SK-N-SH treated with all-trans-retinoic acid at 6 μM for 48 hours (cell line): Measurements from ENCODE around the gene TEN1.

ENCODE experiments used
- ATAC-seq: fragments of 200-7000 bp; cut with Tn5 transposase; 3 replicates; pipeline ENCODE4 v1.9.1; 2020; ENCODE audit warnings: mild to moderate bottlenecking, moderate library complexity
- ARNTL ChIP-seq: fragments of 450-650 bp; formaldehyde crosslinking; IDR thresholded peaks from 2 replicates; pipeline ENCODE4 v1.5.0; 2020; ENCODE audit warnings: low read depth, mild to moderate bottlenecking, moderate library complexity, borderline replicate concordance
- BACH2 ChIP-seq: fragments of 250-450 bp; sonication (Bioruptor Pico); IDR thresholded peaks from 2 replicates; pipeline ENCODE4 v1.9.0; 2021; ENCODE audit warnings: mild to moderate bottlenecking, borderline replicate concordance
- CREB5 ChIP-seq: fragments of 250-450 bp; sonication (Bioruptor Pico); IDR thresholded peaks from 2 replicates; pipeline ENCODE4 v1.5.1; 2020; ENCODE audit warnings: low read depth, mild to moderate bottlenecking, moderate library complexity
- CSDC2 ChIP-seq: fragments of 250-450 bp; sonication (Bioruptor Pico); IDR thresholded peaks from 2 replicates; pipeline ENCODE4 v1.5.0; 2020; ENCODE audit warnings: mild to moderate bottlenecking, moderate library complexity
- ESRRG ChIP-seq: fragments of 250-450 bp; sonication (Bioruptor Pico); IDR thresholded peaks from 2 replicates; pipeline ENCODE4 v1.6.1; 2021; ENCODE audit warnings: mild to moderate bottlenecking
- GLIS3 ChIP-seq: fragments of 250-450 bp; sonication (Bioruptor Pico); IDR thresholded peaks from 2 replicates; pipeline ENCODE4 v1.5.0; 2020; ENCODE audit warnings: mild to moderate bottlenecking, moderate library complexity
- ISL1 ChIP-seq: fragments of 250-450 bp; sonication (Bioruptor Pico); IDR thresholded peaks from 2 replicates; pipeline ENCODE4 v2.1.2; 2022; ENCODE audit warnings: mild to moderate bottlenecking, moderate library complexity
- OSR1 ChIP-seq: fragments of 250-450 bp; sonication (Bioruptor Pico); IDR thresholded peaks from 2 replicates; pipeline ENCODE4 v1.8.0; 2022; ENCODE audit warnings: moderate library complexity, mild to moderate bottlenecking, inconsistent platforms
- PATZ1 ChIP-seq: fragments of 250-450 bp; sonication (Bioruptor Pico); IDR thresholded peaks from 2 replicates; pipeline ENCODE4 v1.8.0; 2020; ENCODE audit warnings: mild to moderate bottlenecking, moderate library complexity, borderline replicate concordance
- POU6F1 ChIP-seq: fragments of 250-450 bp; sonication (Bioruptor Pico); IDR thresholded peaks from 2 replicates; pipeline ENCODE4 v1.8.0; 2021; ENCODE audit warnings: low read depth, mild to moderate bottlenecking, moderate library complexity, borderline replicate concordance
- PPARA ChIP-seq: fragments of 250-450 bp; sonication (Bioruptor Pico); IDR thresholded peaks from 2 replicates; pipeline ENCODE4 v1.5.0; 2020; ENCODE audit warnings: mild to moderate bottlenecking, borderline replicate concordance
- RARB ChIP-seq: fragments of 250-450 bp; sonication (Bioruptor Pico); IDR thresholded peaks from 2 replicates; pipeline ENCODE4 v1.8.0; 2021; ENCODE audit warnings: mild to moderate bottlenecking, moderate library complexity
- SNAI2 ChIP-seq: fragments of 250-450 bp; sonication (Bioruptor Pico); IDR thresholded peaks from 2 replicates; pipeline ENCODE4 v1.5.0; 2020; ENCODE audit warnings: mild to moderate bottlenecking, moderate library complexity
- TCF4 ChIP-seq: fragments of 250-450 bp; sonication (Bioruptor Pico); IDR thresholded peaks from 2 replicates; pipeline ENCODE4 v1.8.0; 2021; ENCODE audit warnings: mild to moderate bottlenecking, moderate library complexity, borderline replicate concordance
- TOX ChIP-seq: fragments of 250-450 bp; sonication (Bioruptor Pico); IDR thresholded peaks from 2 replicates; pipeline ENCODE4 v1.8.0; 2021; ENCODE audit warnings: mild to moderate bottlenecking, moderate library complexity, borderline replicate concordance
- TSHZ2 ChIP-seq: fragments of 250-450 bp; sonication (Bioruptor Pico); IDR thresholded peaks from 2 replicates; pipeline ENCODE4 v1.5.0; 2020; ENCODE audit warnings: mild to moderate bottlenecking, moderate library complexity
- ZC3H10 ChIP-seq: fragments of 250-450 bp; sonication (Bioruptor Pico); IDR thresholded peaks from 2 replicates; pipeline ENCODE4 v1.5.1; 2021; ENCODE audit warnings: mild to moderate bottlenecking, moderate library complexity
- ZFP3 ChIP-seq: fragments of 250-450 bp; sonication (Bioruptor Pico); IDR thresholded peaks from 2 replicates; pipeline ENCODE4 v1.5.0; 2020; ENCODE audit warnings: mild to moderate bottlenecking, moderate library complexity
- ZFP30 ChIP-seq: fragments of 450-650 bp; formaldehyde crosslinking; IDR thresholded peaks from 2 replicates; pipeline ENCODE4 v1.5.0; 2022; ENCODE audit warnings: mild to moderate bottlenecking, moderate library complexity
- ZNF565 ChIP-seq: fragments of 450-650 bp; formaldehyde crosslinking; conservative IDR thresholded peaks from 2 replicates; pipeline ENCODE4 v1.5.0; 2020; ENCODE audit warnings: low read depth, mild to moderate bottlenecking, moderate library complexity
- ZNF70 ChIP-seq: fragments of 450-650 bp; formaldehyde crosslinking; IDR thresholded peaks from 2 replicates; pipeline ENCODE4 v1.5.0; 2020; ENCODE audit warnings: mild to moderate bottlenecking, moderate library complexity
- ZNF8 ChIP-seq: fragments of 450-650 bp; formaldehyde crosslinking; IDR thresholded peaks from 2 replicates; pipeline ENCODE4 v1.5.0; 2020; ENCODE audit warnings: mild to moderate bottlenecking, moderate library complexity

The TEN1 gene

GRCh38 chr17:76008630-76009425 lies 29.8 kb downstream of the TEN1 start:
- TF ChIP-seq ZNF565 (CRISPR knock-in tag) (no peak), TSHZ2 (CRISPR knock-in tag) (no peak), ISL1 (CRISPR knock-in tag) (no peak), TOX (no peak), PPARA (CRISPR knock-in tag) (no peak), POU6F1 (no peak), ARNTL (CRISPR knock-in tag) (no peak), CREB5 (no peak)
- no peak for ATAC-seq

GRCh38 chr17:76009447-76009846 lies 30.4 kb downstream of the TEN1 start:
- no peak for ATAC-seq
- TF ChIP-seq ZC3H10 (CRISPR knock-in tag) (no peak), BACH2 (no peak), ZNF565 (CRISPR knock-in tag) (no peak), POU6F1 (no peak), CREB5 (no peak), CSDC2 (CRISPR knock-in tag) (no peak), ZNF8 (CRISPR knock-in tag) (no peak), ZFP3 (CRISPR knock-in tag) (no peak), PPARA (CRISPR knock-in tag) (no peak), ZFP30 (no peak), SNAI2 (no peak), ISL1 (CRISPR knock-in tag) (no peak)

- ATAC-seq = no peak
- TF ChIP-seq GLIS3 = no peak
- no peak for TF ChIP-seq ZNF8 (CRISPR knock-in tag)
- no peak for TF ChIP-seq SNAI2
- TF ChIP-seq CSDC2 (CRISPR knock-in tag) = no peak
- no peak for TF ChIP-seq OSR1 (CRISPR knock-in tag)
- no peak for TF ChIP-seq ZNF70 (CRISPR knock-in tag)
- no peak for TF ChIP-seq ESRRG
- no peak for TF ChIP-seq ZFP3 (CRISPR knock-in tag)
- TF ChIP-seq ZNF565 (CRISPR knock-in tag) = no peak
- TF ChIP-seq TCF4 = no peak
- no peak for TF ChIP-seq ZC3H10 (CRISPR knock-in tag)
- no peak for TF ChIP-seq POU6F1
- TF ChIP-seq BACH2 = no peak
- no peak for TF ChIP-seq PATZ1 (CRISPR knock-in tag)
- no peak for TF ChIP-seq RARB (CRISPR knock-in tag)
- TF ChIP-seq CREB5 = no peak
- TF ChIP-seq TOX = no peak
Measured at GRCh38 chr17:76009969-76010661, 31.1 kb downstream of the TEN1 start.
